HEK293 (cell line): Measurements from ENCODE around the gene UGT1A3.

Experiments used
- CTCF ChIA-PET: fragments of 350-600 bp; formaldehyde crosslinking; extraction: SDS; loops from one replicate; lab custom pipeline; 2021; ENCODE audit warnings: antibody characterized with exemption; lab: Yijun Ruan, JAX
- POLR2A ChIA-PET: fragments of 300-600 bp; formaldehyde crosslinking; extraction: SDS; loops from one replicate; lab custom pipeline; 2020; ENCODE audit warnings: antibody characterized with exemption, inconsistent platforms; lab: Yijun Ruan, JAX
- H3K27ac ChIP-seq: fragments of 200-500 bp; sonication (Bioruptor generic); 2 replicates; pipeline ENCODE4 v1.5.1; 2014; ENCODE audit warnings: low read depth, low read length, control low read depth, inconsistent platforms; ENCODE audit errors: extremely low read depth
- H3K36me3 ChIP-seq, 2 experiments: fragments of 200-500 bp in 1 of 2; sonication (Bioruptor generic) in 1 of 2; 1 replicate in 1 of 2; 2 replicates in 1 of 2; pipeline ENCODE4 v1.5.1; 2014 to 2017; ENCODE audit warnings: inconsistent platforms in 2 of 2, low read length in 2 of 2; ENCODE audit not compliant: control insufficient read depth in 2 of 2, insufficient read depth in 1 of 2
- H3K4me1 ChIP-seq: fragments of 200-500 bp; sonication (Bioruptor generic); 2 replicates; pipeline ENCODE4 v1.5.1; 2014; ENCODE audit warnings: mild to moderate bottlenecking, low read length, inconsistent platforms; ENCODE audit not compliant: control insufficient read depth, insufficient read depth
- H3K4me3 ChIP-seq: 2 replicates; pipeline ENCODE4 v1.5.1; 2011; ENCODE audit warnings: low read depth, mild to moderate bottlenecking, control low read depth, low read length, moderate library complexity
- H3K9me3 ChIP-seq: fragments of 200-500 bp; sonication (Bioruptor generic); 2 replicates; pipeline ENCODE4 v1.5.1; 2014; ENCODE audit warnings: low read depth, low read length, inconsistent platforms; ENCODE audit not compliant: control insufficient read depth, insufficient read depth
- BCL6B ChIP-seq: fragments of 450-650 bp; formaldehyde crosslinking; IDR thresholded peaks from 2 replicates; pipeline ENCODE4 v1.5.1; 2017; ENCODE audit warnings: missing biosample characterization, missing genetic modification characterization
- GLI2 ChIP-seq: fragments of 450-650 bp; formaldehyde crosslinking; IDR thresholded peaks from 2 replicates; pipeline ENCODE4; 2017; ENCODE audit warnings: missing biosample characterization, missing genetic modification characterization, low read depth, borderline replicate concordance
- KLF10 ChIP-seq: fragments of 450-650 bp; IDR thresholded peaks from 2 replicates; pipeline ENCODE4 v1.5.1; 2018; ENCODE audit warnings: missing biosample characterization, mild to moderate bottlenecking, missing genetic modification characterization
- OSR2 ChIP-seq: fragments of 450-650 bp; formaldehyde crosslinking; IDR thresholded peaks from 2 replicates; pipeline ENCODE4 v1.5.1; 2016; ENCODE audit warnings: missing biosample characterization, missing genetic modification characterization
- PRDM1 ChIP-seq: fragments of 450-650 bp; formaldehyde crosslinking; IDR thresholded peaks from 2 replicates; pipeline ENCODE4; 2016; ENCODE audit warnings: missing biosample characterization, missing genetic modification characterization
- REPIN1 ChIP-seq: fragments of 450-650 bp; formaldehyde crosslinking; IDR thresholded peaks from 2 replicates; pipeline ENCODE4 v1.5.1; 2017; ENCODE audit warnings: missing biosample characterization, missing genetic modification characterization, low read depth
- SETDB1 ChIP-seq: IDR thresholded peaks from one replicate; pipeline ENCODE4 v1.6.1; 2017; ENCODE audit warnings: mild to moderate bottlenecking, low read length, moderate library complexity, mixed read lengths; ENCODE audit not compliant: insufficient read length
- SP7 ChIP-seq: fragments of 450-650 bp; formaldehyde crosslinking; IDR thresholded peaks from 2 replicates; pipeline ENCODE4 v1.5.1; 2016; ENCODE audit warnings: missing biosample characterization, missing genetic modification characterization
- YY2 ChIP-seq: fragments of 450-650 bp; formaldehyde crosslinking; IDR thresholded peaks from 2 replicates; pipeline ENCODE4 v1.5.1; 2016; ENCODE audit warnings: missing biosample characterization, missing genetic modification characterization
- ZBTB20 ChIP-seq: fragments of 450-650 bp; formaldehyde crosslinking; IDR thresholded peaks from 2 replicates; pipeline ENCODE4 v1.5.1; 2016; ENCODE audit warnings: missing biosample characterization, missing genetic modification characterization
- ZFP3 ChIP-seq: fragments of 450-650 bp; formaldehyde crosslinking; IDR thresholded peaks from 2 replicates; pipeline ENCODE4 v1.5.1; 2016; ENCODE audit warnings: low read depth, missing biosample characterization, missing genetic modification characterization
- ZNF157 ChIP-seq: fragments of 450-650 bp; formaldehyde crosslinking; IDR thresholded peaks from 2 replicates; pipeline ENCODE4 v1.5.1; 2016; ENCODE audit warnings: missing biosample characterization, missing genetic modification characterization
- ZNF175 ChIP-seq: fragments of 450-650 bp; formaldehyde crosslinking; IDR thresholded peaks from 2 replicates; pipeline ENCODE4 v1.5.1; 2016; ENCODE audit warnings: missing biosample characterization, missing genetic modification characterization
- ZNF184 ChIP-seq: fragments of 450-650 bp; IDR thresholded peaks from 2 replicates; pipeline ENCODE4 v1.5.1; 2018; ENCODE audit warnings: missing biosample characterization, mild to moderate bottlenecking, missing genetic modification characterization
- ZNF24 ChIP-seq: fragments of 450-650 bp; formaldehyde crosslinking; IDR thresholded peaks from 2 replicates; pipeline ENCODE4 v1.5.1; 2016; ENCODE audit warnings: missing biosample characterization, missing genetic modification characterization
- ZNF280C ChIP-seq: fragments of 450-650 bp; formaldehyde crosslinking; IDR thresholded peaks from 2 replicates; pipeline ENCODE4 v1.5.1; 2016; ENCODE audit warnings: missing biosample characterization, missing genetic modification characterization
- ZNF398 ChIP-seq: fragments of 450-650 bp; formaldehyde crosslinking; IDR thresholded peaks from 2 replicates; pipeline ENCODE4 v1.5.1; 2017; ENCODE audit warnings: missing biosample characterization, missing genetic modification characterization
- ZNF416 ChIP-seq: fragments of 450-650 bp; formaldehyde crosslinking; IDR thresholded peaks from 2 replicates; pipeline ENCODE4 v1.5.1; 2016; ENCODE audit warnings: missing biosample characterization, missing genetic modification characterization
- ZNF610 ChIP-seq: fragments of 450-650 bp; formaldehyde crosslinking; IDR thresholded peaks from 2 replicates; pipeline ENCODE4 v1.5.1; 2016; ENCODE audit warnings: missing biosample characterization, missing genetic modification characterization, borderline replicate concordance
- ZNF623 ChIP-seq: fragments of 450-650 bp; formaldehyde crosslinking; IDR thresholded peaks from 2 replicates; pipeline ENCODE4 v1.5.1; 2016; ENCODE audit warnings: missing biosample characterization, missing genetic modification characterization
- ZSCAN18 ChIP-seq: fragments of 450-650 bp; formaldehyde crosslinking; IDR thresholded peaks from 2 replicates; pipeline ENCODE4 v1.5.1; 2016; ENCODE audit warnings: missing biosample characterization, missing genetic modification characterization
- ZSCAN5A ChIP-seq: fragments of 450-650 bp; formaldehyde crosslinking; IDR thresholded peaks from 2 replicates; pipeline ENCODE4 v1.5.1; 2016; ENCODE audit warnings: missing biosample characterization, missing genetic modification characterization

The UGT1A3 gene

GRCh38 chr2:233803292-233803911 lies 74.6 kb downstream of the UGT1A3 start:
- H3K9me3 ChIP-seq, result no peaks in the 10 kb centered on the region
- TF ChIP-seq KLF10 (tag by site-specific recombination), result no peak
- TF ChIP-seq ZNF398 (tag by site-specific recombination), result no peak
- no peak for TF ChIP-seq ZSCAN5A (tag by site-specific recombination)
- no peak for TF ChIP-seq ZNF184 (tag by site-specific recombination)
- no peak for TF ChIP-seq BCL6B
- TF ChIP-seq ZNF157 (tag by site-specific recombination), result no peak
- TF ChIP-seq ZFP3 (tag by site-specific recombination), result no peak
- TF ChIP-seq ZNF623 (tag by site-specific recombination), result no peak
- no peak for TF ChIP-seq ZNF280C (tag by site-specific recombination)
- no peak for TF ChIP-seq PRDM1 (tag by site-specific recombination)
- no peak for TF ChIP-seq REPIN1
- no peak for TF ChIP-seq SP7
- no peak for TF ChIP-seq ZBTB20
- no peak for TF ChIP-seq ZNF610 (tag by site-specific recombination)
- TF ChIP-seq GLI2, result no peak
- TF ChIP-seq ZNF24 (tag by site-specific recombination), result no peak
- TF ChIP-seq ZNF175 (tag by site-specific recombination), result no peak
- TF ChIP-seq SETDB1, result no peak
- no peak for TF ChIP-seq ZNF416 (tag by site-specific recombination)
- no peak for TF ChIP-seq OSR2
- TF ChIP-seq, all 188 proteins: peak for 0
- ChIA-PET CTCF (no interaction called here), POLR2A (no interaction called here)
- H3K4me1 ChIP-seq, result no peaks in the 10 kb centered on the region
- H3K27ac ChIP-seq, result no peak overlapping the region
- H3K4me3 ChIP-seq, result no peak overlapping the region
- no peaks in the 10 kb centered on the region for H3K36me3 ChIP-seq

- POLR2A ChIA-PET, result interaction anchor here (0.6 kb wide), 1 partner anchor 1582 kb away, joined by 3 read pairs; no protein-coding TSS in a partner anchor
- no peaks in the 10 kb centered on the region for H3K36me3 ChIP-seq
- H3K4me1 ChIP-seq, result no peaks in the 10 kb centered on the region
- H3K9me3 ChIP-seq, result no peaks in the 10 kb centered on the region
- H3K4me3 ChIP-seq, result no peak overlapping the region
- TF ChIP-seq BCL6B, result no peak
- no peak for TF ChIP-seq YY2 (tag by site-specific recombination)
- no peak for TF ChIP-seq REPIN1
- no peak for TF ChIP-seq ZSCAN18 (tag by site-specific recombination)
- CTCF ChIA-PET, result no interaction called here
- no peak overlapping the region for H3K27ac ChIP-seq
Observed at GRCh38 chr2:233803994-233804393, 75.2 kb downstream of the UGT1A3 start.
